WTC11 (cell line): ENCODE measurements around the gene ATP13A1. TPM values are rescaled to one million over a fixed set of nuclear protein-coding genes. Genes with fewer than 3 reads are reported as not detected.

Experiments used
- ATAC-seq: fragments of 200-7000 bp; cut with Tn5 transposase; 2 replicates; pipeline ENCODE4 v1.10.0; 2021; ENCODE audit warnings: mild to moderate bottlenecking, moderate library complexity
- CTCF ChIA-PET: fragments of 300-600 bp; sonication (Branson Sonifier 250); formaldehyde crosslinking; loops from one replicate; lab custom pipeline; 2021; ENCODE audit warnings: antibody characterized with exemption; lab: Charles Lee
- POLR2A ChIA-PET: fragments of 350-600 bp; sonication (Branson Sonifier 250); formaldehyde crosslinking; loops from one replicate; lab custom pipeline; 2021; ENCODE audit warnings: antibody characterized with exemption; lab: Charles Lee
- DNase-seq: peaks from one replicate; pipeline ENCODE4 v3.0.0; 2021; ENCODE audit warnings: low spot score
- H3K27ac Mint-ChIP-seq: 2 replicates; pipeline ENCODE4 v1.8.0; 2021; ENCODE audit warnings: mixed read lengths
- H3K27me3 Mint-ChIP-seq: 2 replicates; pipeline ENCODE4 v1.8.0; 2021; ENCODE audit warnings: low read depth, mild to moderate bottlenecking, moderate library complexity, mixed read lengths
- H3K36me3 Mint-ChIP-seq: 2 replicates; pipeline ENCODE4 v1.8.0; 2021; ENCODE audit warnings: mixed read lengths
- H3K4me1 Mint-ChIP-seq: 2 replicates; pipeline ENCODE4 v1.8.0; 2022; ENCODE audit warnings: mixed read lengths
- H3K4me3 Mint-ChIP-seq: 2 replicates; pipeline ENCODE4 v1.8.0; 2021; ENCODE audit warnings: mild to moderate bottlenecking, moderate library complexity, mixed read lengths
- H3K9me3 Mint-ChIP-seq: 2 replicates; pipeline ENCODE4 v1.8.0; 2021; ENCODE audit warnings: mixed read lengths
- CBFB ChIP-seq: sonication (generic); formaldehyde crosslinking; IDR thresholded peaks from 2 replicates; pipeline ENCODE4 v1.8.1; 2022; ENCODE audit warnings: mild to moderate bottlenecking, low read depth, missing genetic modification reagents
- CREB1 ChIP-seq: sonication (generic); formaldehyde crosslinking; IDR thresholded peaks from 2 replicates; pipeline ENCODE4 v1.8.0; 2023; ENCODE audit warnings: mild to moderate bottlenecking, missing genetic modification reagents
- ELF4 ChIP-seq: sonication (generic); formaldehyde crosslinking; IDR thresholded peaks from 2 replicates; pipeline ENCODE4 v1.8.1; 2022; ENCODE audit warnings: low read depth, mild to moderate bottlenecking, moderate library complexity, missing genetic modification reagents
- FOXK1 ChIP-seq: sonication (generic); formaldehyde crosslinking; IDR thresholded peaks from 2 replicates; pipeline ENCODE4 v1.8.0; 2022; ENCODE audit warnings: mild to moderate bottlenecking, moderate library complexity, missing genetic modification reagents
- GTF2I ChIP-seq: fragments of 250-450 bp; sonication (Bioruptor Pico); conservative IDR thresholded peaks from 2 replicates; pipeline ENCODE4 v1.4.0; 2021; ENCODE audit warnings: mild to moderate bottlenecking
- JAZF1 ChIP-seq: fragments of 250-450 bp; sonication (Bioruptor Pico); IDR thresholded peaks from 2 replicates; pipeline ENCODE4 v1.9.0; 2021; ENCODE audit warnings: moderate library complexity, mild to moderate bottlenecking, inconsistent platforms
- MXD4 ChIP-seq: fragments of 250-450 bp; sonication (Bioruptor Pico); IDR thresholded peaks from 2 replicates; pipeline ENCODE4 v1.8.0; 2021; ENCODE audit warnings: mild to moderate bottlenecking, moderate library complexity, borderline replicate concordance
- RELA ChIP-seq: sonication (generic); formaldehyde crosslinking; IDR thresholded peaks from 2 replicates; pipeline ENCODE4 v1.8.1; 2022; ENCODE audit warnings: missing genetic modification reagents, mild to moderate bottlenecking, borderline replicate concordance
- SP1 ChIP-seq: sonication (generic); formaldehyde crosslinking; conservative IDR thresholded peaks from 2 replicates; pipeline ENCODE4 v1.8.1; 2022; ENCODE audit warnings: missing genetic modification reagents
- TP53 ChIP-seq: sonication (generic); formaldehyde crosslinking; IDR thresholded peaks from 2 replicates; pipeline ENCODE4 v1.8.1; 2023; ENCODE audit warnings: mild to moderate bottlenecking, missing genetic modification reagents
- ZBTB21 ChIP-seq: sonication (generic); formaldehyde crosslinking; IDR thresholded peaks from 2 replicates; pipeline ENCODE4 v1.8.1; 2023; ENCODE audit warnings: mild to moderate bottlenecking, missing genetic modification reagents, borderline replicate concordance
- ZNF219 ChIP-seq: sonication (generic); formaldehyde crosslinking; IDR thresholded peaks from 2 replicates; pipeline ENCODE4 v1.8.0; 2023; ENCODE audit warnings: missing genetic modification reagents, mild to moderate bottlenecking, borderline replicate concordance
- ZNF416 ChIP-seq: fragments of 250-450 bp; sonication (Bioruptor Pico); IDR thresholded peaks from 2 replicates; pipeline ENCODE4 v1.9.0; 2021; ENCODE audit warnings: mild to moderate bottlenecking, inconsistent platforms
- ZNF671 ChIP-seq: fragments of 250-450 bp; sonication (Bioruptor Pico); IDR thresholded peaks from 2 replicates; pipeline ENCODE4 v1.8.0; 2021; ENCODE audit warnings: mild to moderate bottlenecking
- total RNA-seq: library from RNA; stranded (reverse); gene quantifications from 3 replicates; pipeline ENCODE4 v1.2.3, GENCODE V29; 2021
- TF ChIP-seq, protein P1 (sequence below): sonication (generic); formaldehyde crosslinking; IDR thresholded peaks from 2 replicates; pipeline ENCODE4 v1.8.0; 2022; ENCODE audit warnings: mild to moderate bottlenecking, missing genetic modification reagents
- TF ChIP-seq, protein P2 (sequence below): sonication (generic); formaldehyde crosslinking; IDR thresholded peaks from 2 replicates; pipeline ENCODE4 v1.8.1; 2023; ENCODE audit warnings: mild to moderate bottlenecking, missing genetic modification reagents, moderate library complexity
- TF ChIP-seq, protein P3 (sequence below): sonication (generic); formaldehyde crosslinking; IDR thresholded peaks from 2 replicates; pipeline ENCODE4 v1.8.0; 2023; ENCODE audit warnings: mild to moderate bottlenecking, missing genetic modification reagents
- TF ChIP-seq, protein P4 (sequence below): sonication (generic); formaldehyde crosslinking; IDR thresholded peaks from 2 replicates; pipeline ENCODE4 v1.8.0; 2023; ENCODE audit warnings: missing genetic modification reagents, mild to moderate bottlenecking, borderline replicate concordance
- TF ChIP-seq, protein P5 (sequence below): fragments of 250-450 bp; sonication (Bioruptor Pico); IDR thresholded peaks from 2 replicates; pipeline ENCODE4 v1.9.0; 2021; ENCODE audit warnings: moderate library complexity, mild to moderate bottlenecking, inconsistent platforms, borderline replicate concordance
- TF ChIP-seq, protein P6 (sequence below): sonication (generic); formaldehyde crosslinking; IDR thresholded peaks from 2 replicates; pipeline ENCODE4 v1.8.1; 2022; ENCODE audit warnings: low read depth, mild to moderate bottlenecking, moderate library complexity, missing genetic modification reagents, borderline replicate concordance
- TF ChIP-seq, protein P7 (sequence below): sonication (generic); formaldehyde crosslinking; IDR thresholded peaks from 2 replicates; pipeline ENCODE4 v1.8.0; 2022; ENCODE audit warnings: mild to moderate bottlenecking, missing genetic modification reagents

Gene ATP13A1
- total RNA-seq, 1 experiment from 2014 or later: 82.6 TPM

DNA sequence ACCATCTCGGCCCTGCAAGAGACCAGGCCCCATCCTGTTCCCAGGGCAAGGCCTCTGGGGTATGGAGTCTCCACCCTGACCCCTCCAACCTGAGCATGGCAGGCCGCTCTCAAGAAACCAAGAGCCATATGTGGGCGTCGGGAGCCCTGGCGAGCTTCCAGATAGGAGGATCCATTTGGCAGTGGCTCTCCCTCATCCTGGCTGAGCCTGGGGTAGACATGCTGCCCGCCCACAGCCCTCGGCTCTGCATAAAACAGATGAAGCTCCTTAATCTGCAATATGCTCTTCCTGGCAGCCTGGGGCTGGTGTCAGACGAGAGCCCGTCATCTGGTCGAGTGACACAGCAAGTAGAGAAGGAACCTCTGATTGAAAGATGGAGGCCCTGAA, 6.1 kb downstream of the ATP13A1 start:
- CTCF ChIA-PET: interaction anchor here (2.4 kb wide), 1 partner anchor 14 kb away, joined by 9 read pairs; the partner anchor contains the start of gene GMIP
- Mint-ChIP-seq H3K27me3 (no peaks in the 10 kb centered on the region), H3K4me3 (no peak overlapping the region), H3K9me3 (no peaks in the 10 kb centered on the region), H3K27ac (no peak overlapping the region), H3K36me3 (peaks cover 67% of the 10 kb centered on the region), H3K4me1 (peaks cover 12% of the 10 kb centered on the region)
- POLR2A ChIA-PET: no interaction called here
- TF ChIP-seq, protein P1, sequence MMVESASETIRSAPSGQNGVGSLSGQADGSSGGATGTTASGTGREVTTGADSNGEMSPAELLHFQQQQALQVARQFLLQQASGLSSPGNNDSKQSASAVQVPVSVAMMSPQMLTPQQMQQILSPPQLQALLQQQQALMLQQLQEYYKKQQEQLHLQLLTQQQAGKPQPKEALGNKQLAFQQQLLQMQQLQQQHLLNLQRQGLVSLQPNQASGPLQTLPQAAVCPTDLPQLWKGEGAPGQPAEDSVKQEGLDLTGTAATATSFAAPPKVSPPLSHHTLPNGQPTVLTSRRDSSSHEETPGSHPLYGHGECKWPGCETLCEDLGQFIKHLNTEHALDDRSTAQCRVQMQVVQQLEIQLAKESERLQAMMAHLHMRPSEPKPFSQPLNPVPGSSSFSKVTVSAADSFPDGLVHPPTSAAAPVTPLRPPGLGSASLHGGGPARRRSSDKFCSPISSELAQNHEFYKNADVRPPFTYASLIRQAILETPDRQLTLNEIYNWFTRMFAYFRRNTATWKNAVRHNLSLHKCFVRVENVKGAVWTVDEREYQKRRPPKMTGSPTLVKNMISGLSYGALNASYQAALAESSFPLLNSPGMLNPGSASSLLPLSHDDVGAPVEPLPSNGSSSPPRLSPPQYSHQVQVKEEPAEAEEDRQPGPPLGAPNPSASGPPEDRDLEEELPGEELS: no peak
- no peak for TF ChIP-seq MXD4
- no peak for TF ChIP-seq CREB1
- TF ChIP-seq ELF4: no peak
- no peak for TF ChIP-seq ZBTB21 (CRISPR knock-in tag)
- TF ChIP-seq, protein P2, sequence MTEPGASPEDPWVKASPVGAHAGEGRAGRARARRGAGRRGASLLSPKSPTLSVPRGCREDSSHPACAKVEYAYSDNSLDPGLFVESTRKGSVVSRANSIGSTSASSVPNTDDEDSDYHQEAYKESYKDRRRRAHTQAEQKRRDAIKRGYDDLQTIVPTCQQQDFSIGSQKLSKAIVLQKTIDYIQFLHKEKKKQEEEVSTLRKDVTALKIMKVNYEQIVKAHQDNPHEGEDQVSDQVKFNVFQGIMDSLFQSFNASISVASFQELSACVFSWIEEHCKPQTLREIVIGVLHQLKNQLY (CRISPR knock-in tag): no peak
- no peak for TF ChIP-seq RELA (CRISPR knock-in tag)
- TF ChIP-seq, protein P3, sequence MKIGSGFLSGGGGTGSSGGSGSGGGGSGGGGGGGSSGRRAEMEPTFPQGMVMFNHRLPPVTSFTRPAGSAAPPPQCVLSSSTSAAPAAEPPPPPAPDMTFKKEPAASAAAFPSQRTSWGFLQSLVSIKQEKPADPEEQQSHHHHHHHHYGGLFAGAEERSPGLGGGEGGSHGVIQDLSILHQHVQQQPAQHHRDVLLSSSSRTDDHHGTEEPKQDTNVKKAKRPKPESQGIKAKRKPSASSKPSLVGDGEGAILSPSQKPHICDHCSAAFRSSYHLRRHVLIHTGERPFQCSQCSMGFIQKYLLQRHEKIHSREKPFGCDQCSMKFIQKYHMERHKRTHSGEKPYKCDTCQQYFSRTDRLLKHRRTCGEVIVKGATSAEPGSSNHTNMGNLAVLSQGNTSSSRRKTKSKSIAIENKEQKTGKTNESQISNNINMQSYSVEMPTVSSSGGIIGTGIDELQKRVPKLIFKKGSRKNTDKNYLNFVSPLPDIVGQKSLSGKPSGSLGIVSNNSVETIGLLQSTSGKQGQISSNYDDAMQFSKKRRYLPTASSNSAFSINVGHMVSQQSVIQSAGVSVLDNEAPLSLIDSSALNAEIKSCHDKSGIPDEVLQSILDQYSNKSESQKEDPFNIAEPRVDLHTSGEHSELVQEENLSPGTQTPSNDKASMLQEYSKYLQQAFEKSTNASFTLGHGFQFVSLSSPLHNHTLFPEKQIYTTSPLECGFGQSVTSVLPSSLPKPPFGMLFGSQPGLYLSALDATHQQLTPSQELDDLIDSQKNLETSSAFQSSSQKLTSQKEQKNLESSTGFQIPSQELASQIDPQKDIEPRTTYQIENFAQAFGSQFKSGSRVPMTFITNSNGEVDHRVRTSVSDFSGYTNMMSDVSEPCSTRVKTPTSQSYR (CRISPR knock-in tag): no peak
- no peak for TF ChIP-seq FOXK1 (CRISPR knock-in tag)
- no peak for TF ChIP-seq TP53 (CRISPR knock-in tag)
- no peak for TF ChIP-seq GTF2I (CRISPR knock-in tag)
- ATAC-seq (no peak), DNase-seq (no peak)

DNA sequence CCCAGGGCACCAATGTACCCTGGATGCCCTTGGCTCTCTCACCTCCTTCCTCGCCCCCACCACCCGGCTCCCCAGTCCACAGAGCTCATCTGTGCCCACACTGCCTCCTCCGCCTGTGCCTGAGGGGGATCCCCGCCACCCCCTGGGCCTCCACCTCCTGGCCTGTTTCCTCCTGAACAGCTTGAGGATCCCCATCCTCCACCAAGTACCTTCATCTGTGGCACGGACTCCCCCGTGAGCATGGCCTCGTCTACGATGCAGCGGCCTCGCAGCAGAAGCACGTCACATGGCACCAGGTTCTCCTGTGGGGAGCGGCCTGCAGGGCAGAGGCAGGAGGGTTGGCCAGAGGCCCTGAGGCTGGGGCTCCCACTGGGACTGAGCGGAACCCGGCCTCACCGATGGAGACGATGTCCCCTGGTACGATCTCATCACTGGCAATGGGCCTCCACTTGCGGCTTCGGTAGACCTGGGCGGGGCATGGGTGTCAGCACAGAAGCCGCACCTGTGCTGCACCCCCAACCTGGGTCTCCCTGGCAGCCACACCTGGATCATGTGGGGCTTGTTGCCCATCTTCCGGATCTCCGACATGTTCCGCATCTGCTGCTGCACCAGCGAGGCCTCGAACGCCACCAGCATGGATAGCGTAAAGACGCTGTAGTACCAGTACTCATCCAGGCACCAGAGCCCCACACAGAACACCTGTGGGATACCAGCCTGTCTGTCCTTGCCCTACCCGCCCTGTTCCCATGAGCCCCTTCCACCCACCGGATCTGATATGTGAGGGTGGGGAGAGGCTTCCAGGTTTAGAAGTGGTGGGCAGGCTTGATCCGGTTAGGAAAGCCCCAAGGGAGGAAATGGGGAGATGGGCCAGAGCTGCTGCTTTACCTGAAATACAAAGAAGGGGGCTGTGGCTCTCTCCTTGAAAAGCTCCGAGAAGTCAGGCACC, 6.8 kb downstream of the ATP13A1 start:
- H3K36me3 Mint-ChIP-seq: peaks cover 73% of the 10 kb centered on the region
- H3K4me3 Mint-ChIP-seq: no peak overlapping the region
- POLR2A ChIA-PET: no interaction called here
- CTCF ChIA-PET: interaction anchor here (1.0 to 2.4 kb wide), 2 partner anchors 13 kb away, joined by 5 to 9 read pairs; partner anchors contain the start of gene GMIP
- peaks cover 6% of the 10 kb centered on the region for H3K4me1 Mint-ChIP-seq
- no peaks in the 10 kb centered on the region for H3K27me3 Mint-ChIP-seq
- DNase-seq (no peak), ATAC-seq (no peak)
- no peak overlapping the region for H3K27ac Mint-ChIP-seq
- H3K9me3 Mint-ChIP-seq: no peaks in the 10 kb centered on the region
- TF ChIP-seq FOXK1 (CRISPR knock-in tag) (no peak), JAZF1 (CRISPR knock-in tag) (no peak), ZNF671 (no peak), SP1 (CRISPR knock-in tag) (no peak), CBFB (CRISPR knock-in tag) (no peak), ZNF219 (no peak), ZNF416 (CRISPR knock-in tag) (no peak)
- TF ChIP-seq, protein P4, sequence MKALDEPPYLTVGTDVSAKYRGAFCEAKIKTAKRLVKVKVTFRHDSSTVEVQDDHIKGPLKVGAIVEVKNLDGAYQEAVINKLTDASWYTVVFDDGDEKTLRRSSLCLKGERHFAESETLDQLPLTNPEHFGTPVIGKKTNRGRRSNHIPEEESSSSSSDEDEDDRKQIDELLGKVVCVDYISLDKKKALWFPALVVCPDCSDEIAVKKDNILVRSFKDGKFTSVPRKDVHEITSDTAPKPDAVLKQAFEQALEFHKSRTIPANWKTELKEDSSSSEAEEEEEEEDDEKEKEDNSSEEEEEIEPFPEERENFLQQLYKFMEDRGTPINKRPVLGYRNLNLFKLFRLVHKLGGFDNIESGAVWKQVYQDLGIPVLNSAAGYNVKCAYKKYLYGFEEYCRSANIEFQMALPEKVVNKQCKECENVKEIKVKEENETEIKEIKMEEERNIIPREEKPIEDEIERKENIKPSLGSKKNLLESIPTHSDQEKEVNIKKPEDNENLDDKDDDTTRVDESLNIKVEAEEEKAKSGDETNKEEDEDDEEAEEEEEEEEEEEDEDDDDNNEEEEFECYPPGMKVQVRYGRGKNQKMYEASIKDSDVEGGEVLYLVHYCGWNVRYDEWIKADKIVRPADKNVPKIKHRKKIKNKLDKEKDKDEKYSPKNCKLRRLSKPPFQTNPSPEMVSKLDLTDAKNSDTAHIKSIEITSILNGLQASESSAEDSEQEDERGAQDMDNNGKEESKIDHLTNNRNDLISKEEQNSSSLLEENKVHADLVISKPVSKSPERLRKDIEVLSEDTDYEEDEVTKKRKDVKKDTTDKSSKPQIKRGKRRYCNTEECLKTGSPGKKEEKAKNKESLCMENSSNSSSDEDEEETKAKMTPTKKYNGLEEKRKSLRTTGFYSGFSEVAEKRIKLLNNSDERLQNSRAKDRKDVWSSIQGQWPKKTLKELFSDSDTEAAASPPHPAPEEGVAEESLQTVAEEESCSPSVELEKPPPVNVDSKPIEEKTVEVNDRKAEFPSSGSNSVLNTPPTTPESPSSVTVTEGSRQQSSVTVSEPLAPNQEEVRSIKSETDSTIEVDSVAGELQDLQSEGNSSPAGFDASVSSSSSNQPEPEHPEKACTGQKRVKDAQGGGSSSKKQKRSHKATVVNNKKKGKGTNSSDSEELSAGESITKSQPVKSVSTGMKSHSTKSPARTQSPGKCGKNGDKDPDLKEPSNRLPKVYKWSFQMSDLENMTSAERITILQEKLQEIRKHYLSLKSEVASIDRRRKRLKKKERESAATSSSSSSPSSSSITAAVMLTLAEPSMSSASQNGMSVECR (CRISPR knock-in tag): no peak
- TF ChIP-seq, protein P5, sequence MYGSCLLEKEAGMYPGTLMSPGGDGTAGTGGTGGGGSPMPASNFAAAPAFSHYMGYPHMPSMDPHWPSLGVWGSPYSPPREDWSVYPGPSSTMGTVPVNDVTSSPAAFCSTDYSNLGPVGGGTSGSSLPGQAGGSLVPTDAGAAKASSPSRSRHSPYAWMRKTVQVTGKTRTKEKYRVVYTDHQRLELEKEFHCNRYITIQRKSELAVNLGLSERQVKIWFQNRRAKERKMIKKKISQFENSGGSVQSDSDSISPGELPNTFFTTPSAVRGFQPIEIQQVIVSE (CRISPR knock-in tag): no peak
- TF ChIP-seq, protein P6, sequence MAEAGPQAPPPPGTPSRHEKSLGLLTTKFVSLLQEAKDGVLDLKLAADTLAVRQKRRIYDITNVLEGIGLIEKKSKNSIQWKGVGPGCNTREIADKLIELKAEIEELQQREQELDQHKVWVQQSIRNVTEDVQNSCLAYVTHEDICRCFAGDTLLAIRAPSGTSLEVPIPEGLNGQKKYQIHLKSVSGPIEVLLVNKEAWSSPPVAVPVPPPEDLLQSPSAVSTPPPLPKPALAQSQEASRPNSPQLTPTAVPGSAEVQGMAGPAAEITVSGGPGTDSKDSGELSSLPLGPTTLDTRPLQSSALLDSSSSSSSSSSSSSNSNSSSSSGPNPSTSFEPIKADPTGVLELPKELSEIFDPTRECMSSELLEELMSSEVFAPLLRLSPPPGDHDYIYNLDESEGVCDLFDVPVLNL (CRISPR knock-in tag): no peak
- TF ChIP-seq, protein P7, sequence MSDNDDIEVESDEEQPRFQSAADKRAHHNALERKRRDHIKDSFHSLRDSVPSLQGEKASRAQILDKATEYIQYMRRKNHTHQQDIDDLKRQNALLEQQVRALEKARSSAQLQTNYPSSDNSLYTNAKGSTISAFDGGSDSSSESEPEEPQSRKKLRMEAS (CRISPR knock-in tag): no peak
